ENCODE results near the gene YY1.

The YY1 gene

GRCh38 chr14:100241279-100241678 lies 2.3 kb downstream of the YY1 start:
- no peaks in the 10 kb centered on the region for H3K9me3 ChIP-seq
- peak overlapping the region; percentile 96 to 99 for H3K4me3 ChIP-seq
- H3K27ac ChIP-seq, result peak overlapping the region; percentile 87 to 97
- no peak for TF ChIP-seq CTCF (IDR thresholded peaks at IDR 0.05)
- no peaks in the 10 kb centered on the region for H3K27me3 ChIP-seq
- intact Hi-C loops (cut with DNase I; ENCODE audit: low total_unique reads), result loop anchor here (5.0 kb wide), 1 partner anchor 66 kb away; the partner anchor contains the start of gene SLC25A29
- no peak for DNase-seq
- H3K4me1 ChIP-seq, result peaks cover 0 to 69% (median 57%) of the 10 kb centered on the region in 4 donors
- H3K36me3 ChIP-seq, result no peaks in the 10 kb centered on the region

GRCh38 chr14:100243020-100243419 lies 4.1 kb downstream of the YY1 start:
- H3K36me3 ChIP-seq, result no peaks in the 10 kb centered on the region
- no peak for DNase-seq
- peak overlapping the region; percentile 87 to 97 for H3K27ac ChIP-seq
- no peaks in the 10 kb centered on the region for H3K27me3 ChIP-seq
- H3K4me1 ChIP-seq, result peaks cover 0 to 72% (median 57%) of the 10 kb centered on the region in 4 donors
- H3K9me3 ChIP-seq, result no peaks in the 10 kb centered on the region
- intact Hi-C loops (cut with DNase I; ENCODE audit: low total_unique reads), result loop anchor here (5.0 kb wide), 1 partner anchor 64 kb away; the partner anchor contains the start of gene SLC25A29
- H3K4me3 ChIP-seq, result no peak overlapping the region
- TF ChIP-seq CTCF (IDR thresholded peaks at IDR 0.05), result no peak

- Histone ChIP-seq H3K9me3 (no peaks in the 10 kb centered on the region), H3K4me1 (peaks cover 0 to 89% (median 63%) of the 10 kb centered on the region in 4 donors), H3K27ac (peak overlapping the region; percentile 21 to 26), H3K36me3 (no peaks in the 10 kb centered on the region), H3K27me3 (no peaks in the 10 kb centered on the region), H3K4me3 (no peak overlapping the region)
- DNase-seq, result no peak
- intact Hi-C loops (cut with DNase I; ENCODE audit: low total_unique reads), result no loop called here
- peak; percentile 33 to 38 for TF ChIP-seq CTCF (IDR thresholded peaks at IDR 0.05)
These were observed 8.0 kb downstream of the YY1 start for GRCh38 chr14:100246809-100247428.

- no peaks in the 10 kb centered on the region for H3K9me3 ChIP-seq
- TF ChIP-seq CTCF (IDR thresholded peaks at IDR 0.05), result no peak
- H3K27ac ChIP-seq, result no peak overlapping the region
- peaks cover 0 to 88% (median 37%) of the 10 kb centered on the region in 4 donors for H3K4me1 ChIP-seq
- intact Hi-C loops (cut with DNase I; ENCODE audit: low total_unique reads), result no loop called here
- DNase-seq, result no peak
- no peaks in the 10 kb centered on the region for H3K27me3 ChIP-seq
- H3K4me3 ChIP-seq, result no peak overlapping the region
- H3K36me3 ChIP-seq, result no peaks in the 10 kb centered on the region
These were observed 12.0 kb downstream of the YY1 start for GRCh38 chr14:100250732-100251465.

GRCh38 chr14:100252684-100253083 lies 13.7 kb downstream of the YY1 start:
- no peak for DNase-seq
- Histone ChIP-seq H3K36me3 (no peaks in the 10 kb centered on the region), H3K4me1 (peaks cover 0 to 86% (median 29%) of the 10 kb centered on the region in 4 donors), H3K4me3 (no peak overlapping the region), H3K27ac (no peak overlapping the region), H3K9me3 (no peaks in the 10 kb centered on the region), H3K27me3 (no peaks in the 10 kb centered on the region)
- TF ChIP-seq CTCF (IDR thresholded peaks at IDR 0.05), result no peak
- intact Hi-C loops (cut with DNase I; ENCODE audit: low total_unique reads), result no loop called here
